Activated CD8-positive, alpha-beta memory T cell treated with anti-CD3 and anti-CD28 coated beads, Interleukin-2, amount 10 ng/mL, durations not matched to agents 7 days and 5 days (primary cell): ENCODE results near the gene AKR7A3. TPM values are rescaled to one million over a fixed set of nuclear protein-coding genes. Genes with fewer than 3 reads are reported as not detected.

Experiments
- ATAC-seq: fragments of 150-1000 bp; cut with Tn5 transposase; one replicate; pipeline ENCODE4 v1.10.0; 2021; ENCODE audit warnings: moderate library complexity
- CTCF ChIA-PET: fragments of 350-600 bp; sonication (Branson Sonifier 250); formaldehyde crosslinking; loops from one replicate; lab custom pipeline; 2021; ENCODE audit warnings: antibody characterized with exemption; lab: Charles Lee
- DNase-seq: peaks from one replicate; pipeline ENCODE4 v3.0.0-alpha.2; 2020
- H3K27ac Mint-ChIP-seq: one replicate; pipeline ENCODE4 v1.8.0; 2021; ENCODE audit warnings: mild to moderate bottlenecking, mixed read lengths
- H3K27me3 Mint-ChIP-seq: one replicate; pipeline ENCODE4 v1.8.0; 2021; ENCODE audit warnings: mixed read lengths
- H3K36me3 Mint-ChIP-seq: one replicate; pipeline ENCODE4 v1.8.0; 2021; ENCODE audit warnings: mild to moderate bottlenecking, mixed read lengths
- H3K4me1 Mint-ChIP-seq: one replicate; pipeline ENCODE4 v1.8.0; 2021; ENCODE audit warnings: mixed read lengths
- H3K4me3 Mint-ChIP-seq: one replicate; pipeline ENCODE4 v1.8.0; 2021; ENCODE audit warnings: mild to moderate bottlenecking, moderate library complexity, mixed read lengths
- H3K9me3 Mint-ChIP-seq: one replicate; pipeline ENCODE4 v1.8.0; 2022; ENCODE audit warnings: low read depth, mixed read lengths
- total RNA-seq, 2 experiments: library from RNA; stranded (reverse); gene quantifications; one replicate each; pipeline ENCODE4 v1.2.3, GENCODE V29; 2021

Gene AKR7A3
- total RNA-seq, 2 experiments from 2014 or later, result 0.33 to 0.93 TPM

GRCh38 chr1:19250629-19251304 is 37.8 kb downstream of the AKR7A3 start:
- ATAC-seq (no peak), DNase-seq (no peak)
- peak overlapping the region; percentile 99 for H3K4me3 Mint-ChIP-seq
- H3K9me3 Mint-ChIP-seq, result no peaks in the 10 kb centered on the region
- CTCF ChIA-PET, result interaction anchor here (0.9 to 2.0 kb wide), 2 partner anchors 9 to 11 kb away, joined by 3 to 13 read pairs; no protein-coding TSS in a partner anchor
- peak overlapping the region; percentile 92 for H3K27ac Mint-ChIP-seq
- peaks cover 45% of the 10 kb centered on the region for H3K4me1 Mint-ChIP-seq
- no peaks in the 10 kb centered on the region for H3K27me3 Mint-ChIP-seq
- peaks cover 1% of the 10 kb centered on the region for H3K36me3 Mint-ChIP-seq

- CTCF ChIA-PET, result interaction anchor here (0.6 to 5.0 kb wide), 29 partner anchors 10 to 417 kb away, joined by 3 to 39 read pairs (median 3); partner anchors contain the start of genes EMC1 and MRTO4
- Mint-ChIP-seq H3K36me3 (peaks cover 36% of the 10 kb centered on the region), H3K4me3 (no peak overlapping the region), H3K27ac (peak overlapping the region; percentile 22), H3K4me1 (no peaks in the 10 kb centered on the region), H3K27me3 (no peaks in the 10 kb centered on the region), H3K9me3 (no peaks in the 10 kb centered on the region)
- DNase-seq (peak; percentile 77), ATAC-seq (peak; percentile 88)
Measured at GRCh38 chr1:19240673-19241538, 47.7 kb downstream of the AKR7A3 start.

- Mint-ChIP-seq H3K27ac (no peak overlapping the region), H3K4me3 (no peak overlapping the region), H3K9me3 (no peaks in the 10 kb centered on the region), H3K36me3 (peaks cover 37% of the 10 kb centered on the region), H3K4me1 (no peaks in the 10 kb centered on the region), H3K27me3 (no peaks in the 10 kb centered on the region)
- CTCF ChIA-PET, result interaction anchor here (0.7 to 5.0 kb wide), 10 partner anchors 11 to 355 kb away, joined by 3 to 39 read pairs (median 4); partner anchors contain the start of gene EMC1
- DNase-seq, result no peak
- ATAC-seq, result no peak
Measured at GRCh38 chr1:19239876-19240275, 48.7 kb downstream of the AKR7A3 start.

- Mint-ChIP-seq H3K36me3 (peaks cover 31% of the 10 kb centered on the region), H3K4me3 (no peak overlapping the region), H3K9me3 (no peaks in the 10 kb centered on the region), H3K27me3 (no peaks in the 10 kb centered on the region), H3K27ac (no peak overlapping the region), H3K4me1 (no peaks in the 10 kb centered on the region)
- CTCF ChIA-PET, result interaction anchor here (0.8 kb wide), 1 partner anchor 55 kb away, joined by 3 read pairs; no protein-coding TSS in a partner anchor
- no peak for ATAC-seq
- no peak for DNase-seq
Measured at GRCh38 chr1:19234224-19234623, 54.3 kb downstream of the AKR7A3 start.

Other genes starting within 250 kb of the AKR7A3 start
- 100 to 1,000 TPM; 140 to 144 TPM for gene UBR4, start 78.5 kb downstream of the AKR7A3 start, total RNA-seq
- 10 to 100 TPM; 31.5 to 49.0 TPM for gene EMC1, start 37.2 kb downstream of the AKR7A3 start, total RNA-seq
- gene MRTO4, start 37.0 kb downstream of the AKR7A3 start, total RNA-seq, result 10 to 100 TPM; 36.2 to 59.3 TPM
- 10 to 100 TPM; 47.4 to 48.0 TPM for gene AKR7A2, start 23.4 kb upstream of the AKR7A3 start, total RNA-seq
- 1 to 10 TPM; 8.0 to 8.6 TPM for gene SLC66A1, start 23.6 kb upstream of the AKR7A3 start, total RNA-seq
- 100 to 1,000 TPM; 411 to 427 TPM for gene CAPZB, start 196.8 kb upstream of the AKR7A3 start, total RNA-seq